Measurements from ENCODE around the gene PLA2G4D. TPM values are rescaled to one million over a fixed set of nuclear protein-coding genes. Genes with fewer than 3 reads are reported as not detected.

PLA2G4D gene
- total RNA-seq, 1 experiment from 2014 or later = not detected

DNA sequence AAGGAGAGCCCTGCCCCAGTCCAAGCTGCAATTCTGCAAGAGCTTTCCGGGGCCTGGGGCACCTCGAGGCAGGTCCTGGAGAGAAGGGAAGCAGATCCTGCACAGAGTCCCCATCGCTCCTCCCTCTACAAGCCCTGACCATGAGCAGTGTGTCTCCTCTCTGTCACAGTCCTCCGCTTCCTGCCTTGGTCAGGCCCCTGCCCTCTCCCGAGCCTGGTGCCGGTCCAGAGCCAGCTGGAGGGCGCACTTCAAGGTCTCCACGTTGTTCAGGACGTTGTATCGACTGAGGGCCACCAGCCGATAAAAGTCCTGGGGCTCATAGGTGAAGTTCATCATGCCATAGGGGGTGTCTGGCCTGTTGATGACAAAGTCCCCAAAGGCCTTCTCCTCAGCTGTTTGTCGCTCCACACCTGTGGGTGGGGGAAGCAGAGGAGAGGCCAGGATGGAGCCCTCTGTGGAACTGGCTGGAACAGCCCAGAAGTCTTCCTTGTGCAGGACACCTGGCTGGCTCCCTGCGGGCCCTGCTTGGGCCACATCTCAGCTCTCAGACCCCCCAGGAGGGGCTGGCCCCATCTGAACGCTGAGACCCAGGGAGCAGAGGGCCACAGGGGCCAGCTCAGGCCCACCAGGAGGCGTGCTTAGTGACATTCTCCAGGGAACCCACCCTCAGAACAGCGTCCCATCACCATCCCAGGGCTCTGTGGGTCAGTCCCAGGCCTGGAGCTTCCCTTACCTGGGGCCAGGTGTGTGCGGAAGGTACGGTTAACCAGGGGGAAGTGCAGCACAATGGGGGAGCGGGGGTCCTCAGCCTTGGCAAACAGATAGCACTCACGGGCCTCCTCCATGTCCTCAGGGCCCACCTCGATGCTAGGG, 47.7 kb upstream of the PLA2G4D start:
- H3K9me3 ChIP-seq (ENCODE audit: control insufficient read depth, insufficient read depth, low read depth, low read length) = no peaks in the 10 kb centered on the region
- H3K27ac ChIP-seq (ENCODE audit: low read length) = no peak overlapping the region
- no peak for TF ChIP-seq POLR2AphosphoS5 (IDR thresholded peaks at IDR 0.05; ENCODE audit: low read depth, low read length)
- TF ChIP-seq SIN3A (IDR thresholded peaks at IDR 0.05; ENCODE audit: borderline replicate concordance, insufficient read depth, low read depth, low read length) = no peak
- TF ChIP-seq, protein P1, sequence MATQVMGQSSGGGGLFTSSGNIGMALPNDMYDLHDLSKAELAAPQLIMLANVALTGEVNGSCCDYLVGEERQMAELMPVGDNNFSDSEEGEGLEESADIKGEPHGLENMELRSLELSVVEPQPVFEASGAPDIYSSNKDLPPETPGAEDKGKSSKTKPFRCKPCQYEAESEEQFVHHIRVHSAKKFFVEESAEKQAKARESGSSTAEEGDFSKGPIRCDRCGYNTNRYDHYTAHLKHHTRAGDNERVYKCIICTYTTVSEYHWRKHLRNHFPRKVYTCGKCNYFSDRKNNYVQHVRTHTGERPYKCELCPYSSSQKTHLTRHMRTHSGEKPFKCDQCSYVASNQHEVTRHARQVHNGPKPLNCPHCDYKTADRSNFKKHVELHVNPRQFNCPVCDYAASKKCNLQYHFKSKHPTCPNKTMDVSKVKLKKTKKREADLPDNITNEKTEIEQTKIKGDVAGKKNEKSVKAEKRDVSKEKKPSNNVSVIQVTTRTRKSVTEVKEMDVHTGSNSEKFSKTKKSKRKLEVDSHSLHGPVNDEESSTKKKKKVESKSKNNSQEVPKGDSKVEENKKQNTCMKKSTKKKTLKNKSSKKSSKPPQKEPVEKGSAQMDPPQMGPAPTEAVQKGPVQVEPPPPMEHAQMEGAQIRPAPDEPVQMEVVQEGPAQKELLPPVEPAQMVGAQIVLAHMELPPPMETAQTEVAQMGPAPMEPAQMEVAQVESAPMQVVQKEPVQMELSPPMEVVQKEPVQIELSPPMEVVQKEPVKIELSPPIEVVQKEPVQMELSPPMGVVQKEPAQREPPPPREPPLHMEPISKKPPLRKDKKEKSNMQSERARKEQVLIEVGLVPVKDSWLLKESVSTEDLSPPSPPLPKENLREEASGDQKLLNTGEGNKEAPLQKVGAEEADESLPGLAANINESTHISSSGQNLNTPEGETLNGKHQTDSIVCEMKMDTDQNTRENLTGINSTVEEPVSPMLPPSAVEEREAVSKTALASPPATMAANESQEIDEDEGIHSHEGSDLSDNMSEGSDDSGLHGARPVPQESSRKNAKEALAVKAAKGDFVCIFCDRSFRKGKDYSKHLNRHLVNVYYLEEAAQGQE (IDR thresholded peaks at IDR 0.05; ENCODE audit: insufficient read depth in 1 of 2, low read depth in 2 of 2, low read length in 1 of 2) = no peak
- TF ChIP-seq, protein P2, sequence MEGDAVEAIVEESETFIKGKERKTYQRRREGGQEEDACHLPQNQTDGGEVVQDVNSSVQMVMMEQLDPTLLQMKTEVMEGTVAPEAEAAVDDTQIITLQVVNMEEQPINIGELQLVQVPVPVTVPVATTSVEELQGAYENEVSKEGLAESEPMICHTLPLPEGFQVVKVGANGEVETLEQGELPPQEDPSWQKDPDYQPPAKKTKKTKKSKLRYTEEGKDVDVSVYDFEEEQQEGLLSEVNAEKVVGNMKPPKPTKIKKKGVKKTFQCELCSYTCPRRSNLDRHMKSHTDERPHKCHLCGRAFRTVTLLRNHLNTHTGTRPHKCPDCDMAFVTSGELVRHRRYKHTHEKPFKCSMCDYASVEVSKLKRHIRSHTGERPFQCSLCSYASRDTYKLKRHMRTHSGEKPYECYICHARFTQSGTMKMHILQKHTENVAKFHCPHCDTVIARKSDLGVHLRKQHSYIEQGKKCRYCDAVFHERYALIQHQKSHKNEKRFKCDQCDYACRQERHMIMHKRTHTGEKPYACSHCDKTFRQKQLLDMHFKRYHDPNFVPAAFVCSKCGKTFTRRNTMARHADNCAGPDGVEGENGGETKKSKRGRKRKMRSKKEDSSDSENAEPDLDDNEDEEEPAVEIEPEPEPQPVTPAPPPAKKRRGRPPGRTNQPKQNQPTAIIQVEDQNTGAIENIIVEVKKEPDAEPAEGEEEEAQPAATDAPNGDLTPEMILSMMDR (IDR thresholded peaks at IDR 0.05) = no peak
- no peak for TF ChIP-seq TCF7L2 (IDR thresholded peaks at IDR 0.05; ENCODE audit: low read depth, low read length)
- no TSS peak for BruUV-seq (replicated peaks)
- H3K4me3 ChIP-seq (ENCODE audit: low read depth in 2 of 2, low read length in 2 of 2) = no peak overlapping the region
- intact Hi-C loops (cut with micrococcal nuclease; ENCODE audit: unreplicated experiment) = no loop called here
- H3K27me3 ChIP-seq (ENCODE audit: control insufficient read depth, insufficient read depth, low read length) = no peaks in the 10 kb centered on the region
- H3K4me1 ChIP-seq (ENCODE audit: control insufficient read depth, insufficient read depth, low read length) = no peaks in the 10 kb centered on the region; the same call in 1 of the 2 replicates
- POLR2A ChIA-PET = no interaction called here
- no peak for ATAC-seq
- in situ Hi-C loops (cut with HindIII; ENCODE audit: low pct_unique_long_range_greater_than_20kb, low sequenced_read_pairs) = no loop called here
- no peaks in the 10 kb centered on the region for H3K36me3 ChIP-seq (ENCODE audit: control insufficient read depth, insufficient read depth, low read length)
- DNase-seq (ENCODE audit: low read depth, low spot score) = no peak
- CTCF ChIA-PET = no interaction called here

DNA sequence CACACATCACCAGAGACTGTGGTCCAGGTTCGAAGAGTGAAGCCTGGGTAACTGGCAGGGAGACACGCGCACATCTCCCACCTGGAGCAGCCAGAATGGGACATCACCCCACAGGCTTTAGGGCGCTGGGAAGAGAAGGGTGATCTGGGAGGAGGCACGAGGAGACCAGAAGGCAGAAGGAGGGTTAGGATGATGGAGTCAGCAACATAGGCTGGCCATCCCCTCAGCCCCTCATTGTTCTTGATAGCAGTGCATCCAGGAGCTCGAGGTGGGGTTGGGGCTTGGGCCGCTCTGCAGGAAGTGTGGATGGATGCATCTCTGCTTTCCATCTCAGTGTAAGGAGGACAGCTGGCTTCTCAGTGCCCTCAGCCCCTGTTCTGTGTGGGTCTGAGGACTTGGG, 46.9 kb upstream of the PLA2G4D start:
- H3K9me3 ChIP-seq (ENCODE audit: control insufficient read depth, insufficient read depth, low read depth, low read length) = no peaks in the 10 kb centered on the region
- in situ Hi-C loops (cut with HindIII; ENCODE audit: low pct_unique_long_range_greater_than_20kb, low sequenced_read_pairs) = no loop called here
- BruUV-seq (replicated peaks) = no TSS peak

More for the DNA sequence above, 46.9 kb upstream of the PLA2G4D start:
- ChIA-PET POLR2A (no interaction called here), CTCF (no interaction called here)
- no peak overlapping the region for H3K27ac ChIP-seq (ENCODE audit: low read length)
- DNase-seq (ENCODE audit: low read depth, low spot score) = no peak
- TF ChIP-seq SIN3A (IDR thresholded peaks at IDR 0.05; ENCODE audit: borderline replicate concordance, insufficient read depth, low read depth, low read length) (no peak), POLR2AphosphoS5 (IDR thresholded peaks at IDR 0.05; ENCODE audit: low read depth, low read length) (no peak), TCF7L2 (IDR thresholded peaks at IDR 0.05; ENCODE audit: low read depth, low read length) (no peak)
- TF ChIP-seq, protein P2 (IDR thresholded peaks at IDR 0.05) = no peak
- TF ChIP-seq, protein P1 (IDR thresholded peaks at IDR 0.05; ENCODE audit: insufficient read depth in 1 of 2, low read depth in 2 of 2, low read length in 1 of 2) = no peak
- intact Hi-C loops (cut with micrococcal nuclease; ENCODE audit: unreplicated experiment) = no loop called here
- H3K36me3 ChIP-seq (ENCODE audit: control insufficient read depth, insufficient read depth, low read length) = no peaks in the 10 kb centered on the region
- H3K4me1 ChIP-seq (ENCODE audit: control insufficient read depth, insufficient read depth, low read length) = no peaks in the 10 kb centered on the region; the same call in 1 of the 2 replicates
- ATAC-seq = no peak
- H3K27me3 ChIP-seq (ENCODE audit: control insufficient read depth, insufficient read depth, low read length) = no peaks in the 10 kb centered on the region
- no peak overlapping the region for H3K4me3 ChIP-seq (ENCODE audit: low read depth in 2 of 2, low read length in 2 of 2)
